Activated CD8-positive, alpha-beta memory T cell treated with anti-CD3 and anti-CD28 coated beads, Interleukin-2, amount 50 U/mL, for 24 hours (primary cell): ENCODE results near the gene PGAP1.

Experiments
- DNase-seq: peaks from one replicate; pipeline ENCODE4 v3.0.0-alpha.2; 2020; ENCODE audit errors: extremely low read depth

PGAP1 gene

DNA sequence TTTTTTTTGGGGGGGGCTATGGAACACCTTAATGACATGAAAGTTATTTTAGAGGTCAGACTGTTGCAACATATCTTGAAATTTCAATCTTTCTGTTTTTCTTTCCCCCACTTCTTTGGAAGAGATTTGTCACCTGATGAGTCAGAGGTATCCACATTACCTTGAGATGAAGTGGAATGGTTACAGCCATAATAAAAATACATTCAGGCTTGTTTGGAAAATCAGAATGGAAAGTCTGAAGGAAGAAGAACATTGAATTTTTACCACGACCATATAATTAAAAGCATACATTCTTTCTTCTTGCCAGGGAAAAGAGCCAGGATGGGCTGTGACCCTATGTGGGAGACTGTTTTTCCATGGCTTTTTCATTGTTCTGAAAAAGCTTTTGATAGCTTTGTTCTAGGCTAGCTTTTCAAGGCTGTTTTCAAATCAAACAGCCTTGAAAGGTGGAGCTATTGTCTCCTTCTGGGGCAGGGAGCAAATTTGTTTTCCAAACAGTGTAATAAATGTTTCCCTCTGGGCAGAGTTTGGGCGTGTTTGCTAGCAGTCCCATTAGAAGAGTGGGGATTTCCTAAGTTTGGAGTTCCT lies 124.7 kb downstream of the PGAP1 start:
- DNase-seq: no peak

GRCh38 chr2:196798980-196799379 lies 127.5 kb downstream of the PGAP1 start:
- DNase-seq: no peak

DNA sequence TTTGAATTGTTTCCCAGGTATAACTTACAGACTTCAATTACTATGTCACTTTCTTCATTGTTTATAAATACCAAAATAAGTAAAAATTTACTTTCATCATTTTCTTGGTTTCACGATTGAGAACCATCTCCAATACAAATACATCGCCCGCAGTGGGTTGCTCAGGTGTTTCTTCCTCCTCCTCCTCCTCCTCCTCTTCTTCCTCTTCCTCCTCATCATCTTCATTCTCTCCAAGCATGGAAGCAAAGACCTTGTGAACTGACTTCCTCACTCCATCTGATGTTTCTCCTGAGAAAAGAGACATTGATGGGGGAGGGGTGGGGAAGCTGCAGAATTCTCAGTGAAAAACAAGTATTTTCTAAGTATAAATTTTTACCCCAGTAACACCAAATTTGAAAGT lies 133.6 kb downstream of the PGAP1 start:
- no peak for DNase-seq

- DNase-seq: no peak
Observed at GRCh38 chr2:196783431-196784094, 142.9 kb downstream of the PGAP1 start.
